HL-60 (cell line): ENCODE measurements around the gene NCOA3.

Experiments used
- DNase-seq, 2 experiments: peaks; one replicate each; pipeline ENCODE4 v3.0.0-alpha.2; 2010 to 2020; ENCODE audit warnings: low read depth in 1 of 2, low spot score in 1 of 2
- H3K27ac ChIP-seq: fragments of 250-450 bp; sonication (Bioruptor Pico); replicated peaks from 2 replicates; pipeline ENCODE4 v1.5.1; 2020; ENCODE audit warnings: mild to moderate bottlenecking, moderate library complexity
- H3K27me3 ChIP-seq: fragments of 250-450 bp; sonication (Bioruptor Pico); 2 replicates; pipeline ENCODE4 v1.5.1; 2021; ENCODE audit warnings: mild to moderate bottlenecking, moderate library complexity; ENCODE audit not compliant: insufficient read depth, poor library complexity, severe bottlenecking
- H3K4me3 ChIP-seq: replicated peaks from 2 replicates; pipeline ENCODE4 v1.5.1; 2011; ENCODE audit warnings: mild to moderate bottlenecking, control low read depth, low read length; ENCODE audit not compliant: insufficient read depth
- GABPA ChIP-seq: IDR thresholded peaks from 2 replicates; pipeline ENCODE4 v1.6.1; 2012; ENCODE audit warnings: low read depth
- POLR2AphosphoS5 ChIP-seq: IDR thresholded peaks from 2 replicates; pipeline ENCODE4 v1.6.1; 2012; ENCODE audit warnings: low read depth
- REST ChIP-seq: IDR thresholded peaks from 2 replicates; pipeline ENCODE4 v1.6.1; 2012; ENCODE audit warnings: low read depth; ENCODE audit not compliant: insufficient replicate concordance
- SPI1 ChIP-seq: IDR thresholded peaks from 2 replicates; pipeline ENCODE4 v1.6.1; 2012; ENCODE audit warnings: low read depth, mild to moderate bottlenecking, borderline replicate concordance
- TF ChIP-seq, protein P1 (sequence below): IDR thresholded peaks from one replicate; pipeline ENCODE4 v1.5.1; 2011; ENCODE audit warnings: low read length, control low read depth, inconsistent platforms; ENCODE audit not compliant: insufficient read depth

The NCOA3 gene

DNA sequence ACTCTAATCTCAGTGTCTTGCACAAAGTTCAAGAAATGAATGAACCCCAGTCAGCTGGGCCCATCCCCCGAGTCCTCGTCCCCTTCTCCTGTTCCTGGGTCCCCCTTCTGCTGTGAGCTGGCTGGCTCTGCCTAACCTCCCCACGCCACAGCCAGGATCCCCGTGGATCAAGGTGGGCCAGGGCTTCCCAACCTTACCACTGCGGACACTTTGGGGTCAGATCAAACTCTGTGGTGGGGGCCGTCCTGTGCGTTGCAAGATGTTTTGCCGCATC is 167.4 kb downstream of the NCOA3 start:
- H3K27ac ChIP-seq: no peak overlapping the region
- no peaks in the 10 kb centered on the region for H3K27me3 ChIP-seq
- H3K4me3 ChIP-seq: no peak overlapping the region
- no peak for TF ChIP-seq GABPA
- TF ChIP-seq POLR2AphosphoS5: no peak
- TF ChIP-seq REST: no peak
- TF ChIP-seq SPI1: no peak
- TF ChIP-seq, protein P1, sequence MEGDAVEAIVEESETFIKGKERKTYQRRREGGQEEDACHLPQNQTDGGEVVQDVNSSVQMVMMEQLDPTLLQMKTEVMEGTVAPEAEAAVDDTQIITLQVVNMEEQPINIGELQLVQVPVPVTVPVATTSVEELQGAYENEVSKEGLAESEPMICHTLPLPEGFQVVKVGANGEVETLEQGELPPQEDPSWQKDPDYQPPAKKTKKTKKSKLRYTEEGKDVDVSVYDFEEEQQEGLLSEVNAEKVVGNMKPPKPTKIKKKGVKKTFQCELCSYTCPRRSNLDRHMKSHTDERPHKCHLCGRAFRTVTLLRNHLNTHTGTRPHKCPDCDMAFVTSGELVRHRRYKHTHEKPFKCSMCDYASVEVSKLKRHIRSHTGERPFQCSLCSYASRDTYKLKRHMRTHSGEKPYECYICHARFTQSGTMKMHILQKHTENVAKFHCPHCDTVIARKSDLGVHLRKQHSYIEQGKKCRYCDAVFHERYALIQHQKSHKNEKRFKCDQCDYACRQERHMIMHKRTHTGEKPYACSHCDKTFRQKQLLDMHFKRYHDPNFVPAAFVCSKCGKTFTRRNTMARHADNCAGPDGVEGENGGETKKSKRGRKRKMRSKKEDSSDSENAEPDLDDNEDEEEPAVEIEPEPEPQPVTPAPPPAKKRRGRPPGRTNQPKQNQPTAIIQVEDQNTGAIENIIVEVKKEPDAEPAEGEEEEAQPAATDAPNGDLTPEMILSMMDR: no peak
- DNase-seq: no peak

- no peak overlapping the region for H3K4me3 ChIP-seq
- DNase-seq: no peak
- no peaks in the 10 kb centered on the region for H3K27me3 ChIP-seq
- TF ChIP-seq, protein P1: no peak
- TF ChIP-seq GABPA (no peak), POLR2AphosphoS5 (no peak), REST (no peak), SPI1 (no peak)
- H3K27ac ChIP-seq: no peak overlapping the region
Observed at GRCh38 chr20:47669489-47669888, 167.8 kb downstream of the NCOA3 start.

GRCh38 chr20:47669927-47670890 is 168.5 kb downstream of the NCOA3 start:
- TF ChIP-seq SPI1 (no peak), REST (no peak), POLR2AphosphoS5 (no peak), GABPA (no peak)
- TF ChIP-seq, protein P1: no peak
- Histone ChIP-seq H3K4me3 (no peak overlapping the region), H3K27ac (no peak overlapping the region), H3K27me3 (no peaks in the 10 kb centered on the region)
- no peak for DNase-seq
